ENCODE measurements around the gene DHRS2.
"Not testable (repeated sequence)": the region's sequence is repeated elsewhere in the genome, so short reads cannot be mapped to it uniquely, and the experiment has no call there.

The DHRS2 gene

DNA sequence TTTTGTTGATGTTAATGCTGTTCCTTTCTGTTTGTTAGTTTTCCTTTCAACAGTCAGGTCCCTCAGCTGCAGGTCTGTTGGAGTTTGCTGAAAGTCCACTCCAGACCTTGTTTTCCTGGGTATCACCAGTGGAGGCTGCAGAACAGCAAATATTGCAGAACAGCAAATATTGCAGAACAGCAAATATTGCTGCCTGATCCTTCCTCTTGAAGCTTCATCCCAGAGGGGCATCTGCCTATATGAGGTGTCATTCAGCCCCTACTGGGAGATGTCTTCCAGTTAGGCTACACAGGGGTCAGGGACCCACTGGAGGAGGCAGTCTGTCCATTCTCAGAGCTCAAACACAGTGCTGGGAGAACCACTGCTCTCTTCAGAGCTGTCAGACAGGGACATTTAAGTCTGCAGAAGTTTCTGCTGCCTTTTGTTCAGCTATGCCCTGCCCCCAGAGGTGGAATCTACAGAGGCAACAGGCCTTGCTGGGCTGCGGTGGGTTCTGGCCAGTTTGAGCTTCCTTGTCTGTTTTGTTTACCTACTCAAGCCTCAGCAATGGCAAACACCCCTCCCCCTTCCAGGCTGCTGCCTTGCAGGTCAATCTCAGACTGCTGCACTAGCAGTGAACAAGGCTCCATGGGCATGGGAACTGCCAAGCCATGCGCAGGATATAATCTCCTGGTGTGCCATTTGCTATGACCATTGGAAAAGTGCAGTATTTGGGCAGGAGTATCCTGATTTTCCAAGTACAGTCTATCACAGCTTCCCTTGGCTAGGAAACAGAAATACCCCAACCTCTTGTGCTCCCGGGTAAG is 53.7 kb downstream of the DHRS2 start:
- DNase-seq (ENCODE audit: low spot score): not testable (repeated sequence)

DNA sequence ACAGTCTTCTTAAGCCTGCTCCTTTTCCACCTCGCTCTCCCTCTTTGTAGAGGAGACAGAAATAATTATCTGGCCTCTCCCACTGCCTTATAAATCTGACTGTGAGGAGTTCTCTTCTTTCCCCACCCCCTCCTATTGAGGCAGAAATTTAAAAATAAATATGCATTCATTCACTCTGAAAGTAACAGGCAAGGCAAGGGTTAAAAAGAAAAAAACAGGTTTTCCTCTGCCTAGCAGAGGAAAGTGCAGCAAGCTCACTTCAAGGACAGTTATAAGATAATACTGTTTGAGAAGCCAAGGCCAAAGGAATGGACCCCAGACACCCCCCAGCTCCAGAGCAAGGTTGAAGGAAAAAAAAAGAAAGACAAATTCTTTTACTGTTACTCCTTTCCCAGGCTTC is 56.3 kb downstream of the DHRS2 start:
- DNase-seq (ENCODE audit: low spot score): no peak

- no peak for DNase-seq (ENCODE audit: low spot score)
Measured at GRCh38 chr14:23693252-23693775, 57.1 kb downstream of the DHRS2 start.

GRCh38 chr14:23694085-23694948 is 58.2 kb downstream of the DHRS2 start:
- peak; percentile 9 for DNase-seq (ENCODE audit: low spot score)
